Transverse colon (tissue), 4 donors: ENCODE measurements around the gene CEBPE. TPM values are rescaled to one million over a fixed set of nuclear protein-coding genes. Genes with fewer than 3 reads are reported as not detected.
"Not testable (repeated sequence)": the region's sequence is repeated elsewhere in the genome, so short reads cannot be mapped to it uniquely, and the experiment has no call there.

Experiments used
- DNase-seq: peaks from one replicate; pipeline ENCODE4 v3.0.0-alpha.2; 2019
- H3K27ac ChIP-seq, 4 donors: fragments of 200-600 bp; sonication (generic); 2 replicates each; pipeline ENCODE4 v1.5.1; 2016 to 2018; ENCODE audit warnings: inconsistent platforms in 4 of 4
- H3K27me3 ChIP-seq: fragments of 200-600 bp; sonication (generic); 2 replicates; pipeline ENCODE4 v1.5.1; 2017; ENCODE audit warnings: inconsistent platforms
- H3K36me3 ChIP-seq, 4 donors: fragments of 200-600 bp; sonication (generic); 2 replicates each; pipeline ENCODE4 v1.5.1; 2017 to 2019; ENCODE audit warnings: inconsistent platforms in 4 of 4
- H3K4me1 ChIP-seq, 4 donors: fragments of 200-600 bp; sonication (generic); 2 replicates each; pipeline ENCODE4 v1.5.1; 2017 to 2020; ENCODE audit warnings: inconsistent platforms in 4 of 4
- H3K4me3 ChIP-seq, 4 donors: fragments of 200-600 bp; sonication (generic); 1 replicate in 1 of 4; 2 replicates in 3 of 4; pipeline versions ENCODE4 v1.5.1 to v1.6.1; 2017 to 2019; ENCODE audit warnings: inconsistent platforms in 4 of 4
- H3K9me3 ChIP-seq, 2 donors: fragments of 200-600 bp; sonication (generic); 2 replicates each; pipeline ENCODE4 v1.5.1; 2017 to 2019; ENCODE audit warnings: inconsistent platforms in 2 of 2
- EP300 ChIP-seq: sonication (generic); formaldehyde crosslinking; IDR thresholded peaks from one replicate; pipeline ENCODE4 v1.6.1; 2017; ENCODE audit warnings: antibody characterized with exemption, low read depth
- POLR2A ChIP-seq: fragments of 450-650 bp; IDR thresholded peaks from one replicate; pipeline ENCODE4 v1.6.1; 2016; ENCODE audit warnings: antibody characterized with exemption, mild to moderate bottlenecking, moderate library complexity
- POLR2AphosphoS5 ChIP-seq, 3 donors: sonication (generic); formaldehyde crosslinking; IDR thresholded peaks; one replicate each; pipeline ENCODE4 v1.6.1; 2016; ENCODE audit warnings: antibody characterized with exemption in 3 of 3
- WGBS, 2 donors: methylation state at CpG; one replicate each; pipeline ENCODE4 v1.1.5; 2018; ENCODE audit warnings: low coverage in 1 of 2; 5-methylcytosine and 5-hydroxymethylcytosine counted together
- in situ Hi-C, 4 donors: fragments of 200-750 bp; cut with MboI; loops; one replicate each; pipeline versions ENCODE4 v1.15.0 to v1.15.1; 2017; ENCODE audit warnings: low sequenced_read_pairs in 3 of 4, low pct_ligation_motif_present in 1 of 4, low pct_unique_long_range_greater_than_20kb in 1 of 4
- intact Hi-C: fragments of 100-400 bp; cut with DNase I; formaldehyde crosslinking; loops from one replicate; pipeline ENCODE4 v1.15.1; 2023; ENCODE audit warnings: low total_unique reads
- total RNA-seq, 4 donors: library from RNA; depleted of rRNA; stranded (reverse); fragments of >200 nt; gene quantifications; one replicate each; pipeline ENCODE4 v1.1.0, GENCODE V29; 2016
- TF ChIP-seq, protein P1 (sequence below), 5 experiments: fragments of 200-600 bp in 3 of 5; fragments of 450-650 bp in 2 of 5; sonication (generic) in 3 of 5; IDR thresholded peaks; 1 replicate in 2 of 5; 2 replicates in 3 of 5; pipeline ENCODE4 v1.5.1; 2016 to 2017; ENCODE audit warnings: antibody characterized with exemption in 5 of 5, inconsistent platforms in 3 of 5, mild to moderate bottlenecking in 2 of 5, moderate library complexity in 1 of 5

Gene CEBPE
- total RNA-seq, 4 donors from 2014 or later: not detected

DNA sequence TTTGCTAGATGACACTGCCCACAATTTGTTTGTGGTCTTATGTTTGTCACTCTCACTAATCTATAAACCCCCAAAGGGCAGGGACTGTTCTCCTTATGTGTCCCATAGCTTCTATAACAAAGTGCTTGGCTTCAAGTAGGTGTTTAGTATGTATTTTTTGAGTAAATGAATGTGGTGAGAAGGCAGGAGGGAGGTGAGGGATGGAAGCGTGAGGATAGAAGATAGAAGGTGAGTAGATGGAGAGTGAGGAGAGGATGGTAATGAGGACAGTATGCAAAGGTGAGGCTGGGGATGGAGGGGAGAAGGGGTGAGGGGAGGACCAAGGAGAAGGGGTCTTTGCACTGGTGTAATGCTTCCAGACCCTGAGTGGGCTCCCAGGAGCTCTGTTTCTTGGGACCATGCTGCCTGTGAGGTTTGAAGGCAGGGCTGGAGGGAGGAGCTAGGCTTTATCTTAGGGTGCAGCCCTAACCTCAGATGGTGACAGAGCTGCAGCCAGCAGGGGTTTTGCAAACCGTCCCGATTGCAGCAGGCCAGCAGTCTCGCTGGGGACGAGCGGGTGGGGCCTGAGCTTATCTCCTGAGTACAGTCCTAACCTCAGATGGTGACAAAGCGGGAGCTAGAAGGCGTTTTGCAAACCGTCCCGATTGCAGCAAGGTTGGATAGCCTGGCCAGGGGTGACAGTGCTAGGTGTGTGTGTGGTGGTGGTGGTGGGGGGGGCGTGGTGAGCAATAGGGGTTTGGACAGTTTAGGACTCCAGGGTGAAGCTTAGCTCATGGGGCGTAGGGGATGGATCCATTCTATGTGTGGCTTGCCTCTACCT, 6.5 kb downstream of the CEBPE start:
- no peak overlapping the region for H3K27ac ChIP-seq
- in situ Hi-C loops (loop anchor here in 3 of 4 donors (25.0 kb wide), 1 partner anchor 175 kb away; the partner anchor contains the start of gene HOMEZ (in 3 of the 3)), intact Hi-C loops (no loop called here)
- peaks cover 29% of the 10 kb centered on the region for H3K27me3 ChIP-seq
- H3K4me1 ChIP-seq: no peaks in the 10 kb centered on the region
- 46 to 100% methylated on average over 1 to 12 of the region's 12 CpGs for WGBS, 2 donors
- no peak for TF ChIP-seq POLR2AphosphoS5 (IDR thresholded peaks at IDR 0.05)
- TF ChIP-seq POLR2A: no peak
- no peak for TF ChIP-seq EP300
- TF ChIP-seq, protein P1, sequence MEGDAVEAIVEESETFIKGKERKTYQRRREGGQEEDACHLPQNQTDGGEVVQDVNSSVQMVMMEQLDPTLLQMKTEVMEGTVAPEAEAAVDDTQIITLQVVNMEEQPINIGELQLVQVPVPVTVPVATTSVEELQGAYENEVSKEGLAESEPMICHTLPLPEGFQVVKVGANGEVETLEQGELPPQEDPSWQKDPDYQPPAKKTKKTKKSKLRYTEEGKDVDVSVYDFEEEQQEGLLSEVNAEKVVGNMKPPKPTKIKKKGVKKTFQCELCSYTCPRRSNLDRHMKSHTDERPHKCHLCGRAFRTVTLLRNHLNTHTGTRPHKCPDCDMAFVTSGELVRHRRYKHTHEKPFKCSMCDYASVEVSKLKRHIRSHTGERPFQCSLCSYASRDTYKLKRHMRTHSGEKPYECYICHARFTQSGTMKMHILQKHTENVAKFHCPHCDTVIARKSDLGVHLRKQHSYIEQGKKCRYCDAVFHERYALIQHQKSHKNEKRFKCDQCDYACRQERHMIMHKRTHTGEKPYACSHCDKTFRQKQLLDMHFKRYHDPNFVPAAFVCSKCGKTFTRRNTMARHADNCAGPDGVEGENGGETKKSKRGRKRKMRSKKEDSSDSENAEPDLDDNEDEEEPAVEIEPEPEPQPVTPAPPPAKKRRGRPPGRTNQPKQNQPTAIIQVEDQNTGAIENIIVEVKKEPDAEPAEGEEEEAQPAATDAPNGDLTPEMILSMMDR (IDR thresholded peaks at IDR 0.05): no peak
- H3K4me3 ChIP-seq: no peak overlapping the region
- DNase-seq: no peak
- no peaks in the 10 kb centered on the region for H3K9me3 ChIP-seq
- no peaks in the 10 kb centered on the region for H3K36me3 ChIP-seq

GRCh38 chr14:23110579-23111365, 8.3 kb downstream of the CEBPE start:
- TF ChIP-seq POLR2A (no peak), POLR2AphosphoS5 (IDR thresholded peaks at IDR 0.05) (no peak), EP300 (no peak)
- TF ChIP-seq, protein P1 (IDR thresholded peaks at IDR 0.05): no peak
- Histone ChIP-seq H3K9me3 (no peaks in the 10 kb centered on the region), H3K27ac (no peak overlapping the region), H3K4me1 (no peaks in the 10 kb centered on the region), H3K27me3 (peaks cover 29% of the 10 kb centered on the region), H3K36me3 (no peaks in the 10 kb centered on the region), H3K4me3 (no peak overlapping the region)
- 55 to 61% methylated on average over 3 to 5 of the region's 5 CpGs for WGBS, 2 donors
- no peak for DNase-seq
- in situ Hi-C loops: loop anchor here in 3 of 4 donors (25.0 kb wide), 1 partner anchor 177 kb away; the partner anchor contains the start of gene HOMEZ (in 3 of the 3)
- intact Hi-C loops: no loop called here

GRCh38 chr14:23109769-23110168, 9.3 kb downstream of the CEBPE start:
- no peaks in the 10 kb centered on the region for H3K36me3 ChIP-seq
- WGBS, 2 donors: 73 to 74% methylated on average over 1 of the region's 1 CpG
- no peak for DNase-seq
- peaks cover 29% of the 10 kb centered on the region for H3K27me3 ChIP-seq
- no peak overlapping the region for H3K4me3 ChIP-seq
- TF ChIP-seq EP300 (no peak), POLR2AphosphoS5 (IDR thresholded peaks at IDR 0.05) (no peak), POLR2A (no peak)
- TF ChIP-seq, protein P1 (IDR thresholded peaks at IDR 0.05): no peak
- in situ Hi-C loops (loop anchor here in 3 of 4 donors (25.0 kb wide), 1 partner anchor 178 kb away; the partner anchor contains the start of gene HOMEZ (in 3 of the 3)), intact Hi-C loops (no loop called here)
- H3K9me3 ChIP-seq: no peaks in the 10 kb centered on the region
- H3K27ac ChIP-seq: no peak overlapping the region
- no peaks in the 10 kb centered on the region for H3K4me1 ChIP-seq

DNA sequence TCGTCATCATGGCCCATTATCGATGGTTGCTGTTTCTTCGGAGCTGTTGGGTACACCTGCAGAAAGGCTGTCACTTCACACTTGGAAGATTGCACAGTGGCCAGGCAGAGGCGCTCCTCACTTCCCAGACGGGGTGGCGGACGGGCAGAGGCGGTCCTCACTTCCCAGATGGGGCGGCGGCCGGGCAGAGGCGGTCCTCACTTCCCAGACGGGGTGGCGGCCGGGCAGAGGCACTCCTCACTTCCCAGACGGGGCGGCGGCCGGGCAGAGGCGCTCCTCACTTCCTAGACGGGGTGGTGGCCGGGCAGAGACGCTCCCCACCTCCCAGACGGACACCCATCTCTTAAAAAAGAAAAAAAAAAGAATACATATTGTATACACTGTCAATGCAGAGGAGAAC, 10.9 kb downstream of the CEBPE start:
- H3K9me3 ChIP-seq, intact Hi-C loops, H3K4me3 ChIP-seq, H3K27ac ChIP-seq, H3K36me3 ChIP-seq, H3K4me1 ChIP-seq, DNase-seq: not testable (repeated sequence)
- in situ Hi-C loops: loop anchor here in 3 of 4 donors (25.0 kb wide), 1 partner anchor 179 kb away; the partner anchor contains the start of gene HOMEZ (in 3 of the 3)
- peaks cover 21% of the 10 kb centered on the region for H3K27me3 ChIP-seq
- WGBS, 2 donors: 88 to 90% methylated on average over 7 to 24 of the region's 24 CpGs

DNA sequence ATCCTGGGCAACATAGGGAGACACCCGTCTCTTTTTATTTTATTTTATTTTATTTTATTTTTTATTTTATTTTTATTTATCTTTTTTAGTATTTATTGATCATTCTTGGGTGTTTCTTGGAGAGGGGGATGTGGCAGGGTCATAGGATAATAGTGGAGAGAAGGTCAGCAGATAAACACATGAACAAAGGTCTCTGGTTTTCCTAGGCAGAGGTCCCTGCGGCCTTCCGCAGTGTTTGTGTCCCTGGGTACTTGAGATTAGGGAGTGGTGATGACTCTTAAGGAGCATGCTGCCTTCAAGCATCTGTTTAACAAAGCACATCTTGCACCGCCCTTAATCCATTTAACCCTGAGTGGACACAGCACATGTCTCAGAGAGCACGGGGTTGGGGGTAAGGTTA, 11.4 kb downstream of the CEBPE start:
- H3K27ac ChIP-seq, H3K4me3 ChIP-seq, H3K9me3 ChIP-seq, DNase-seq, H3K36me3 ChIP-seq, H3K4me1 ChIP-seq, intact Hi-C loops: not testable (repeated sequence)
- WGBS, 2 donors: 86 to 100% methylated on average over 1 to 3 of the region's 5 CpGs
- peaks cover 20% of the 10 kb centered on the region for H3K27me3 ChIP-seq
- in situ Hi-C loops: loop anchor here in 3 of 4 donors (25.0 kb wide), 1 partner anchor 180 kb away; the partner anchor contains the start of gene HOMEZ (in 3 of the 3)
